PC-3 (cell line): Measurements from ENCODE around the gene GORASP1. TPM values are rescaled to one million over a fixed set of nuclear protein-coding genes. Genes with fewer than 3 reads are reported as not detected.
A peak's percentile ranks its signal among the peaks of the same experiment; 100 is the strongest.

Experiments used
- ATAC-seq: fragments of 200-7000 bp; cut with Tn5 transposase; 2 replicates; pipeline ENCODE4 v1.9.1; 2020; ENCODE audit warnings: mild to moderate bottlenecking, moderate library complexity
- BruUV-seq: library from RNA; stranded (reverse); fragments of 400-500 nt; replicated peaks from 2 replicates; lab custom pipeline; 2021; lab: Mats Ljungman, UMichigan
- CTCF ChIA-PET: fragments of 300-600 bp; sonication (Branson Sonifier 250); formaldehyde crosslinking; loops from one replicate; lab custom pipeline; 2022; ENCODE audit warnings: antibody characterized with exemption; lab: Charles Lee
- POLR2A ChIA-PET: fragments of 300-600 bp; sonication (Branson Sonifier 250); formaldehyde crosslinking; loops from one replicate; lab custom pipeline; 2022; ENCODE audit warnings: antibody characterized with exemption; ENCODE audit not compliant: unreplicated experiment; lab: Charles Lee
- DNase-seq: peaks from one replicate; pipeline ENCODE4 v3.0.0-alpha.2; 2015
- H2AFZ ChIP-seq: fragments of 300-600 bp; sonication (generic); 2 replicates; pipeline ENCODE4 v1.6.0; 2016; ENCODE audit warnings: antibody characterized with exemption, low read length
- H3F3A ChIP-seq: fragments of 300-600 bp; sonication (generic); one replicate; pipeline ENCODE4 v1.6.0; 2017; ENCODE audit warnings: antibody characterized with exemption, low read length, control low read depth, mild to moderate bottlenecking; ENCODE audit not compliant: unreplicated experiment
- H3K27ac ChIP-seq: fragments of 300-600 bp; sonication (generic); 2 replicates; pipeline ENCODE4 v1.5.1; 2016; ENCODE audit warnings: mild to moderate bottlenecking, low read length
- H3K27me3 ChIP-seq: fragments of 300-600 bp; sonication (generic); 2 replicates; pipeline ENCODE4 v1.6.1; 2016; ENCODE audit warnings: low read length, mixed read lengths
- H3K36me3 ChIP-seq: fragments of 300-600 bp; sonication (generic); 2 replicates; pipeline ENCODE4 v1.6.1; 2016; ENCODE audit warnings: low read depth, mixed run types, low read length, mixed read lengths
- H3K4me1 ChIP-seq: fragments of 300-600 bp; sonication (generic); 2 replicates; pipeline ENCODE4 v1.5.1; 2016; ENCODE audit warnings: low read length; ENCODE audit not compliant: insufficient read depth
- H3K4me2 ChIP-seq: fragments of 300-600 bp; sonication (generic); 2 replicates; pipeline ENCODE4 v1.6.0; 2016; ENCODE audit warnings: low read length
- H3K4me3 ChIP-seq: fragments of 300-600 bp; sonication (generic); 2 replicates; pipeline ENCODE4 v1.5.1; 2016; ENCODE audit warnings: mild to moderate bottlenecking, low read length, mixed read lengths
- H3K79me2 ChIP-seq: fragments of 300-600 bp; sonication (generic); 2 replicates; pipeline ENCODE4 v1.6.1; 2017; ENCODE audit warnings: low read length, mixed read lengths
- H3K9ac ChIP-seq: fragments of 300-600 bp; sonication (generic); 2 replicates; pipeline ENCODE4 v1.6.0; 2016; ENCODE audit warnings: mild to moderate bottlenecking, low read length
- H3K9me2 ChIP-seq: fragments of 300-600 bp; sonication (generic); replicated peaks from 2 replicates; pipeline ENCODE4 v1.6.1; 2016; ENCODE audit warnings: mixed run types, low read length, mixed read lengths
- H3K9me3 ChIP-seq: fragments of 300-600 bp; sonication (generic); 2 replicates; pipeline ENCODE4 v1.6.1; 2016; ENCODE audit warnings: low read length, mixed read lengths
- H4K20me1 ChIP-seq: fragments of 300-600 bp; sonication (generic); 2 replicates; pipeline ENCODE4 v1.6.1; 2016; ENCODE audit warnings: low read length, mixed read lengths
- CTCF ChIP-seq: fragments of 300-600 bp; sonication (generic); conservative IDR thresholded peaks from 2 replicates; pipeline ENCODE4 v1.5.1; 2017; ENCODE audit warnings: antibody characterized with exemption, low read depth, mild to moderate bottlenecking, low read length
- EZH2 ChIP-seq: fragments of 300-600 bp; sonication (generic); IDR thresholded peaks from one replicate; pipeline ENCODE4 v1.6.1; 2017; ENCODE audit warnings: antibody characterized with exemption, mild to moderate bottlenecking, low read length; ENCODE audit not compliant: unreplicated experiment
- EZH2phosphoT487 ChIP-seq: fragments of 300-600 bp; sonication (generic); IDR thresholded peaks from 2 replicates; pipeline ENCODE4 v1.6.1; 2018; ENCODE audit warnings: mild to moderate bottlenecking, antibody characterized with exemption, low read length, borderline replicate concordance
- intact Hi-C: fragments of 100-400 bp; cut with micrococcal nuclease; formaldehyde crosslinking; loops from 2 replicates; pipeline ENCODE4 v1.9.0; 2023
- total RNA-seq: library from RNA; depleted of rRNA; stranded (reverse); fragments of >200 nt; gene quantifications from 2 replicates; pipeline ENCODE4 v1.2.3, GENCODE V29; 2014

The GORASP1 gene
- total RNA-seq, 1 experiment from 2014 or later = 47.4 TPM

DNA sequence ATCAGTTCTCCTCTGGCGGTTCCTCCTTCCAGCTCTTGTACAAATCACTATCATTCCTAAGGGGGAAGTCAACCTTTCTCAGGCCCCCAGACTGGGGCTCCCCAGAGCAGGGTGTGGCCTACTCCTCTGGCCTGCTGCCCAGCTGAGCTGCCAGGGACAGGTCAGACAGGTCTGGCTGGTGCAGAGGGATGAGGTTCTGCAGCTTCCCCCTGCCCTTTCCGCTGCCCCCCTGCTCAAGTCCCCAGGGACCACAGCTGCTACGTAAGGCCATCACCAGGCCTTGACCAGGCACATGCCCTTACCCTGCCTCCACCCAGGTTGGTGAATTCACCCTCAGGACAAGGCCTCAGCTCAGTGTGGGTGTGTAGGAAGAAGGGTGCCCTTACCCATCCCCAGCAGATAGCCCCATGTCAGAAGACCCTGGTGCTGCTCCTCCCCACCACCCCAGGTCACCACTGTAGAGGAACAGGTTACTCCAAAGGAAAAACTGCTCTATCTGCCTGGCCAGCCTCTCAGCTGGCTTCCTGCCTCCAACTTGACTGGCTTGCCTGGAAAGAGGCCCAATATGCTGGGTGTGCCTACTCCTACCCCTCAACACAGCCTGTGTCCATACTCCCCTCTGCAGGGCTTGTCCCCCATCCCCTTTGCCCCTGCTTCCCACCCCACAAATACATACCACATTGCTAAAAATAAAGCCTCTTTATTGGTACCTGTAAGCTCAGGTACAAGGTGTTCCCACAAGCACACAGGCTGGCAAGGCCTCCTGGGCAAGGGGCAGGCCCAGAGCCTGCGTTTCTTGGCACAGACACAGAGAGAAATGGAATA is 34.0 kb upstream of the GORASP1 start:
- POLR2A ChIA-PET = interaction anchor here (0.6 kb wide), 1 partner anchor 17 kb away, joined by 4 read pairs; no protein-coding TSS in a partner anchor
- H4K20me1 ChIP-seq = peaks cover 54% of the 10 kb centered on the region
- H3K4me1 ChIP-seq = peaks cover 39% of the 10 kb centered on the region
- H3K27me3 ChIP-seq = no peaks in the 10 kb centered on the region
- H3K36me3 ChIP-seq = peaks cover 50% of the 10 kb centered on the region
- H3K9ac ChIP-seq = no peak overlapping the region
- H3K9me3 ChIP-seq = no peaks in the 10 kb centered on the region
- peak; percentile 76 for ATAC-seq
- peak overlapping the region; percentile 65 for H3K4me2 ChIP-seq
- H3K27ac ChIP-seq = peak overlapping the region; percentile 61
- TF ChIP-seq EZH2 = no peak
- no peak for TF ChIP-seq CTCF
- no peak for TF ChIP-seq EZH2phosphoT487
- H3F3A ChIP-seq = no peaks in the 10 kb centered on the region
- CTCF ChIA-PET = no interaction called here
- H3K9me2 ChIP-seq = no peaks in the 10 kb centered on the region
- peak overlapping the region; percentile 38; the same call in 1 of the 2 replicates for H3K4me3 ChIP-seq
- no peak overlapping the region for H2AFZ ChIP-seq
- peaks cover 46% of the 10 kb centered on the region for H3K79me2 ChIP-seq
- DNase-seq = peak; percentile 93
- BruUV-seq = no TSS peak
- intact Hi-C loops = no loop called here

- intact Hi-C loops = loop anchor here (1.0 kb wide), 1 partner anchor 14 kb away; no protein-coding TSS in a partner anchor
- H3K79me2 ChIP-seq = peaks cover 37% of the 10 kb centered on the region
- peak overlapping the region; percentile 65 for H3K4me2 ChIP-seq
- H3K27me3 ChIP-seq = no peaks in the 10 kb centered on the region
- no peaks in the 10 kb centered on the region for H3K9me2 ChIP-seq
- ChIA-PET POLR2A (no interaction called here), CTCF (no interaction called here)
- no peak overlapping the region for H3K4me3 ChIP-seq
- H3K27ac ChIP-seq = peak overlapping the region; percentile 61
- H3K4me1 ChIP-seq = peaks cover 33% of the 10 kb centered on the region
- no TSS peak for BruUV-seq
- TF ChIP-seq EZH2phosphoT487 (no peak), EZH2 (no peak), CTCF (no peak)
- peak; percentile 28 for DNase-seq
- H3F3A ChIP-seq = no peaks in the 10 kb centered on the region
- peaks cover 45% of the 10 kb centered on the region for H4K20me1 ChIP-seq
- H3K9me3 ChIP-seq = no peaks in the 10 kb centered on the region
- peaks cover 40% of the 10 kb centered on the region for H3K36me3 ChIP-seq
- ATAC-seq = peak; percentile 7
- no peak overlapping the region for H3K9ac ChIP-seq
- H2AFZ ChIP-seq = no peak overlapping the region
Measured at GRCh38 chr3:39140341-39140971, 33.0 kb upstream of the GORASP1 start.
